Measurements from ENCODE around the gene PAEP. TPM values are rescaled to one million over a fixed set of nuclear protein-coding genes. Genes with fewer than 3 reads are reported as not detected.

Gene PAEP
- total RNA-seq, 2 donors from 2014 or later = 3.0 TPM; not detected in 1

DNA sequence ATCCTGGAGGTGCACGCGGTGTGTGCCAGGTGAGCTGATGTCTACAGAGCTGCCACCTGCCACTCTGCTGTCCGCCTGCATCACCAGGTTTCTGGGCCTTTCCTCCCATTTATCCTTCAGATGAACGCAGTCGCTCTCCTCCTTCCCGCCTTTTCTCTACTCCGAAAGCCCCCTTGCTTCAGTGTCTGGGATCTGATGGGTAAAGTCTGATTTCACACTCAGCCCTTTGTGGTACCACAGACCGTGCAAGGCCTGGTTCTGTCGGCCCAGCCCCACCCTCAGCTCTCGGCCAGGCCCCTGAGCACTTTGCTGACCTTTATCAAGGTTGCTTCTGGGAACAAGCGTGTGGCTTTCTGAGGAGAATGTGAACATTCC is 45.3 kb downstream of the PAEP start:
- 88% methylated on average over 11 of the region's 11 CpGs for WGBS

DNA sequence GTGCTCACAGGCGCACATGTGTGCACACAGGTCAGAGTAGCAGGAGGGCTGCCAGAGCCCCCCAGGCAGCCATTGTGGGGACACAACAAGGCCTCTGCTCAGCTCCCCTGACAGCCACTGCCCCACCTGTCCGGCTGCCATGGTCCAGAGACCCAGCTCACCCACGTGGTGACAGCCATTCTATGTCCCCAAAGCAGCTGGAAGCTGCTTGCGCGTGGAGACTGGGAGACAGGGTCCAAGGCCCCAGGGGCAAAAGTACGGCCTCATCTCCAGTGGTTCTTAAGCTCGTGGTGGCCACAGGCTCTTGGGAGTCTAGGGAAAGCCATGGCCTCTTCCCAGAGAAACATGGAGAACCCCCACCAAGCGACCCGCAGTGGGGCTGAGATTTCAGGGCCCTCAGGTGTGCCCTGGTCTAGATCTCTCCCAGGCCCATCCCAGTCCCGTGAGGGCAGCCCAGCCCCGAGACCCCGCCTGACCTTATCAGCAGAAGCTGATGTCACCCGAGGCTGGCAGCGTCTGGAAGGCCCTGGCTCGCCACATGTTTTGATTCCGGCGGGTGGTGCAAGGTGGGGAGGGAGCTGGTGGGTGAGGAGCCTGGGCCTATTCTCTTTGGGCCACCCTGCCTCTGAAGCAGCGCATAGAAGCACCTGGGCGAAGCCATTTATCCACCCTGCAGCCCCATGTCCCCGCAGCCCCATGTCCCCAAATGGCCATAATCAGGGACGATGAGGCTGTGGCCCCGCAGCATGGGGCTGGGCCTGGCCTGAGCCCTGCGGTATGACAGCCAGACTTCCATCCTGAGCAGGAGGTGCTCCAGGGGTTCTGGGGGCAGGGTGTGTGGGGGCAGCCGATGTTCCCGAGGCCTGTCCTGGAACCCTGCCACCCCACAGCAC is 46.1 kb downstream of the PAEP start:
- Histone ChIP-seq H3K4me3 (no peak overlapping the region), H3K36me3 (no peaks in the 10 kb centered on the region), H3K9me3 (no peaks in the 10 kb centered on the region), H3K27me3 (replicated peaks; ENCODE audit: insufficient read depth) (no peaks in the 10 kb centered on the region), H3K4me1 (replicated peaks) (no peaks in the 10 kb centered on the region), H3K27ac (no peak overlapping the region)
- DNase-seq (ENCODE audit: low spot score) = peak; percentile 3
- no peak for TF ChIP-seq POLR2A (IDR thresholded peaks at IDR 0.05)
- TF ChIP-seq POLR2AphosphoS5 (IDR thresholded peaks at IDR 0.05) = no peak
- TF ChIP-seq, protein P1, sequence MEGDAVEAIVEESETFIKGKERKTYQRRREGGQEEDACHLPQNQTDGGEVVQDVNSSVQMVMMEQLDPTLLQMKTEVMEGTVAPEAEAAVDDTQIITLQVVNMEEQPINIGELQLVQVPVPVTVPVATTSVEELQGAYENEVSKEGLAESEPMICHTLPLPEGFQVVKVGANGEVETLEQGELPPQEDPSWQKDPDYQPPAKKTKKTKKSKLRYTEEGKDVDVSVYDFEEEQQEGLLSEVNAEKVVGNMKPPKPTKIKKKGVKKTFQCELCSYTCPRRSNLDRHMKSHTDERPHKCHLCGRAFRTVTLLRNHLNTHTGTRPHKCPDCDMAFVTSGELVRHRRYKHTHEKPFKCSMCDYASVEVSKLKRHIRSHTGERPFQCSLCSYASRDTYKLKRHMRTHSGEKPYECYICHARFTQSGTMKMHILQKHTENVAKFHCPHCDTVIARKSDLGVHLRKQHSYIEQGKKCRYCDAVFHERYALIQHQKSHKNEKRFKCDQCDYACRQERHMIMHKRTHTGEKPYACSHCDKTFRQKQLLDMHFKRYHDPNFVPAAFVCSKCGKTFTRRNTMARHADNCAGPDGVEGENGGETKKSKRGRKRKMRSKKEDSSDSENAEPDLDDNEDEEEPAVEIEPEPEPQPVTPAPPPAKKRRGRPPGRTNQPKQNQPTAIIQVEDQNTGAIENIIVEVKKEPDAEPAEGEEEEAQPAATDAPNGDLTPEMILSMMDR (IDR thresholded peaks at IDR 0.05) = no peak
- intact Hi-C loops (cut with DNase I) = loop anchor here (10.0 kb wide), 2 partner anchors 357 to 517 kb away; partner anchors contain the start of gene UBAC1
- whole genome bisulfite sequencing = 78% methylated on average over 24 of the region's 25 CpGs

More for the DNA sequence above, 45.3 kb downstream of the PAEP start:
- intact Hi-C loops (cut with DNase I) = loop anchor here (10.0 kb wide), 2 partner anchors 358 to 518 kb away; partner anchors contain the start of gene UBAC1
- Histone ChIP-seq H3K4me3 (no peak overlapping the region), H3K27ac (no peak overlapping the region), H3K27me3 (replicated peaks; ENCODE audit: insufficient read depth) (no peaks in the 10 kb centered on the region), H3K36me3 (no peaks in the 10 kb centered on the region), H3K9me3 (no peaks in the 10 kb centered on the region), H3K4me1 (replicated peaks) (no peaks in the 10 kb centered on the region)
- no peak for TF ChIP-seq POLR2A (IDR thresholded peaks at IDR 0.05)
- TF ChIP-seq, protein P1 (IDR thresholded peaks at IDR 0.05) = no peak
- no peak for TF ChIP-seq POLR2AphosphoS5 (IDR thresholded peaks at IDR 0.05)
- DNase-seq (ENCODE audit: low spot score) = no peak

DNA sequence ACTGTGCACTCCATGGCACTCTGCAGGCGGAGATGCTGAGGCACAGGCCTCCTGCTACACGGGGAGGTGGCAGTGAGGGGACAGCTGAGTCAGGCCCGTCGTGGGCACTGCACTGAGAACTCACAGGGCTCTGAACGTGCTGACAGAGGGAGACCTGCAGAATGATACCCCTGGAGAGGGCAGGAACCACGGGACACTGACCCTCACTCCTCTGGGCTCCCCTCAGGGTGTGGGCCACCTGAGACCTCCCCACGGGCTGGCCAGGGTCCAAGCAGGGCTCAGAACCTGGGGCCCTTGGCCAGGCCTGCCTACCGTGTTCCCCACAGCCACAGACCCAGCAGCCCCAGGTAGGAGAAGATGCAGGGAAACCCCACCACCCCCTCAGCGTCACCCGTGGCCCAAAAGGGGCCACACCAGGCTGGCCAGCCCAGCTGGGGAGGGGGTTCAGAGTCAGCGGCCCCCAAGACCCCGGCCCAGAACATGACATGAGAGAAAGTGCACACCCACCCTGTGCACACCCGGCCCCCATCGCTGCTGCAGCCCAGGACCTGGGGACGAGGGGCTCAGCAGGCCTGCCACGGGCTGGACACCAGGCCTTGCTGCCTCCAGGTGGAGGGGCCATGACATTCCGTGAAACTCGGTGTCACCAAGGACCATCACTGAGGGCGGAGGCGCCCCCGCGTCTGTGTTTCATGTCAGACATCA is 46.9 kb downstream of the PAEP start:
- no peaks in the 10 kb centered on the region for H3K27me3 ChIP-seq (replicated peaks; ENCODE audit: insufficient read depth)
- DNase-seq (ENCODE audit: low spot score) = peak; percentile 2
- intact Hi-C loops (cut with DNase I) = loop anchor here (10.0 kb wide), 2 partner anchors 356 to 516 kb away; partner anchors contain the start of gene UBAC1
- H3K4me1 ChIP-seq (replicated peaks) = no peaks in the 10 kb centered on the region
- H3K9me3 ChIP-seq = no peaks in the 10 kb centered on the region
- H3K4me3 ChIP-seq = no peak overlapping the region
- TF ChIP-seq POLR2A (IDR thresholded peaks at IDR 0.05) (no peak), POLR2AphosphoS5 (IDR thresholded peaks at IDR 0.05) (no peak)
- TF ChIP-seq, protein P1 (IDR thresholded peaks at IDR 0.05) = no peak
- H3K27ac ChIP-seq = no peak overlapping the region
- 86% methylated on average over 21 of the region's 22 CpGs for WGBS
- no peaks in the 10 kb centered on the region for H3K36me3 ChIP-seq

DNA sequence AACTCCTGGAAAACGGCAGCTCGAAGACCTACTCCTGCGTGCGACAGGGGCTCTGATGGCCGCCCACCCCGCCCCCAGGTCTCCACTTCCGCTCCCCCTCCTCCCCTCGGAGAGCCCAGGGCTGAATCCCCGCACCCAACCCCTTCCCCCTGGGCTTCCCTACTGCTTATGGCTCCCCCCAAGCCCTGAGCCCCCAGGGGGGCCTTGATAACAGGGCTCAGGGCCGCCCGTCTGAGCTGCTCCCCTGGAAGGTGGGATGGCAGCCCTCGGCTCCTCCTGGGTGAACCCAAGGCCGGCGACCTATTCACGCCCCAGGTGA is 47.4 kb downstream of the PAEP start:
- Histone ChIP-seq H3K27ac (no peak overlapping the region), H3K27me3 (replicated peaks; ENCODE audit: insufficient read depth) (no peaks in the 10 kb centered on the region), H3K4me1 (replicated peaks) (no peaks in the 10 kb centered on the region), H3K9me3 (no peaks in the 10 kb centered on the region), H3K4me3 (no peak overlapping the region), H3K36me3 (no peaks in the 10 kb centered on the region)
- no peak for DNase-seq (ENCODE audit: low spot score)
- WGBS = 88% methylated on average over 14 of the region's 15 CpGs
- intact Hi-C loops (cut with DNase I) = loop anchor here (10.0 kb wide), 2 partner anchors 356 to 516 kb away; partner anchors contain the start of gene UBAC1
- TF ChIP-seq POLR2AphosphoS5 (IDR thresholded peaks at IDR 0.05) = no peak
- TF ChIP-seq POLR2A (IDR thresholded peaks at IDR 0.05) = no peak
- TF ChIP-seq, protein P1 (IDR thresholded peaks at IDR 0.05) = no peak

Data from prostate gland (tissue), 2 donors.